ENCODE measurements around the gene ROR2. TPM values are rescaled to one million over a fixed set of nuclear protein-coding genes. Genes with fewer than 3 reads are reported as not detected.

Gene ROR2
- total RNA-seq, 2 donors from 2014 or later = 4.0 to 5.4 TPM

- DNase-seq (no peak), ATAC-seq (no peak)
- TF ChIP-seq POLR2A (IDR thresholded peaks at IDR 0.05) (no peak), CTCF (IDR thresholded peaks at IDR 0.05) (no peak)
- no peaks in the 10 kb centered on the region for H3K9me3 ChIP-seq
- H3K36me3 ChIP-seq (replicated peaks in 1 of 2; ENCODE audit: insufficient read depth in 1 of 2, low read depth in 2 of 2) = no peaks in the 10 kb centered on the region
- intact Hi-C loops (cut with DNase I) = no loop called here
- WGBS, 2 donors = 55 to 62% methylated on average over 4 of the region's 4 CpGs
- H3K4me1 ChIP-seq = no peaks in the 10 kb centered on the region
- no peak overlapping the region for H3K27ac ChIP-seq
- no peaks in the 10 kb centered on the region for H3K27me3 ChIP-seq
- H3K4me3 ChIP-seq = no peak overlapping the region
These were observed 159.1 kb downstream of the ROR2 start for GRCh38 chr9:91790917-91791316.

- no peaks in the 10 kb centered on the region for H3K9me3 ChIP-seq
- H3K4me1 ChIP-seq = no peaks in the 10 kb centered on the region
- H3K27me3 ChIP-seq = no peaks in the 10 kb centered on the region
- H3K27ac ChIP-seq = no peak overlapping the region
- TF ChIP-seq CTCF (IDR thresholded peaks at IDR 0.05) (no peak), POLR2A (IDR thresholded peaks at IDR 0.05) (no peak)
- H3K4me3 ChIP-seq = no peak overlapping the region
- DNase-seq (no peak), ATAC-seq (no peak)
- 84% methylated on average over 3 of the region's 3 CpGs for WGBS, 2 donors
- intact Hi-C loops (cut with DNase I) = no loop called here
- H3K36me3 ChIP-seq (replicated peaks in 1 of 2; ENCODE audit: insufficient read depth in 1 of 2, low read depth in 2 of 2) = no peaks in the 10 kb centered on the region
These were observed 160.1 kb downstream of the ROR2 start for GRCh38 chr9:91789941-91790340.

- Histone ChIP-seq H3K36me3 (replicated peaks in 1 of 2; ENCODE audit: insufficient read depth in 1 of 2, low read depth in 2 of 2) (no peaks in the 10 kb centered on the region), H3K4me3 (no peak overlapping the region), H3K9me3 (no peaks in the 10 kb centered on the region), H3K4me1 (no peaks in the 10 kb centered on the region), H3K27me3 (no peaks in the 10 kb centered on the region), H3K27ac (no peak overlapping the region)
- no peak for ATAC-seq
- TF ChIP-seq CTCF (IDR thresholded peaks at IDR 0.05) = no peak
- TF ChIP-seq POLR2A (IDR thresholded peaks at IDR 0.05) = no peak
- intact Hi-C loops (cut with DNase I) = no loop called here
- no peak for DNase-seq
These were observed 162.1 kb downstream of the ROR2 start for GRCh38 chr9:91787931-91788330.

GRCh38 chr9:91786132-91786896 lies 163.7 kb downstream of the ROR2 start:
- TF ChIP-seq POLR2A (IDR thresholded peaks at IDR 0.05) (no peak), CTCF (IDR thresholded peaks at IDR 0.05) (no peak)
- H3K4me3 ChIP-seq = no peak overlapping the region
- intact Hi-C loops (cut with DNase I) = no loop called here
- no peaks in the 10 kb centered on the region for H3K27me3 ChIP-seq
- H3K36me3 ChIP-seq (replicated peaks in 1 of 2; ENCODE audit: insufficient read depth in 1 of 2, low read depth in 2 of 2) = no peaks in the 10 kb centered on the region
- WGBS, 2 donors = 55 to 58% methylated on average over 6 of the region's 6 CpGs
- no peaks in the 10 kb centered on the region for H3K4me1 ChIP-seq
- ATAC-seq (no peak), DNase-seq (no peak)
- H3K27ac ChIP-seq = no peak overlapping the region
- no peaks in the 10 kb centered on the region for H3K9me3 ChIP-seq

GRCh38 chr9:91785447-91785842 lies 164.6 kb downstream of the ROR2 start:
- WGBS, 2 donors = 76 to 77% methylated on average over 5 of the region's 5 CpGs
- Histone ChIP-seq H3K36me3 (replicated peaks in 1 of 2; ENCODE audit: insufficient read depth in 1 of 2, low read depth in 2 of 2) (no peaks in the 10 kb centered on the region), H3K4me3 (no peak overlapping the region), H3K4me1 (no peaks in the 10 kb centered on the region), H3K27ac (no peak overlapping the region), H3K27me3 (no peaks in the 10 kb centered on the region), H3K9me3 (no peaks in the 10 kb centered on the region)
- DNase-seq (no peak), ATAC-seq (no peak)
- TF ChIP-seq POLR2A (IDR thresholded peaks at IDR 0.05) (no peak), CTCF (IDR thresholded peaks at IDR 0.05) (no peak)
- intact Hi-C loops (cut with DNase I) = no loop called here
